IPS-11a (cell line): ENCODE measurements around the gene LAMA1.

Experiments used
- H3K4me3 ChIP-seq: one replicate; pipeline ENCODE4 v1.5.1; 2013; ENCODE audit warnings: low read depth, low read length, control low read depth

LAMA1 gene

GRCh38 chr18:7105943-7106342 lies 11.7 kb downstream of the LAMA1 start:
- no peak overlapping the region for H3K4me3 ChIP-seq

DNA sequence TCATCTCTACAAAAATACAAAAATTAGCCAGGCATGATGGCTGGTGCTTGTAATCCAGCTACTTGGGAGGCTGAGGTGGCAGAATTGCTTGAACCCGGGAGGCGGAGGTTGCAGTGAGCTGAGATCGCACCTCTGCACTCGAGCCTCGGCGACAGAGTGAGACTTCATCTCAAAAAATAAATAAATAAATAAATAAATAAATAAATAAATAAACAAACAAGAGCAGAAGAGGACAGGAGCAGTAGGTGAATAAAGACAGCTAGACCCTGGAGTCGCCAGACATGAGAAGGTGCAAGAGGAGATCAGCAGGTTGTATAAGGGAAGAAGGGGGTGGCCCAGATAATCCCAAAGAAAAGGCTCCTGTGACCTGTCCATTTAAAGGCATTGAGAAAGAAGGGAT lies 12.3 kb downstream of the LAMA1 start:
- no peak overlapping the region for H3K4me3 ChIP-seq

GRCh38 chr18:7104649-7105048 lies 12.9 kb downstream of the LAMA1 start:
- no peak overlapping the region for H3K4me3 ChIP-seq

DNA sequence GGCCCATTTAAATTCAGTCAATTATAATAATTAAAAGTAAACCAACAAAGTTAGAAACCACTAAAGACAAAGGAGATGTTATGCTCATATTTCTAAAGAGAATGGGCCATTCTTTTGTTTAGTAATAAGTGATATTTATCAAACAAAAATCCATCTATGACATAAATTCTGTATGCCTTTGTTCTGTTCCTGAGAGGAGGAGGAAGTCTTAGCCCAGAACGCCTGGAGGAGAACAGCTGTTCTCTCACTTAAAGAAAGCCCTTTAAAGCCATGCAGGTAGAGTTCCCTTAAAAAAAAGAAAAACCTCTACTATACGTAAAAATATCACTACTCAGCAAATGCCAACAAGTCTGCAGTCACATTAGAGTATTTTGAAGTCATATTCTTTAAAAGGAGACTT lies 15.5 kb downstream of the LAMA1 start:
- H3K4me3 ChIP-seq, result no peak overlapping the region

- H3K4me3 ChIP-seq, result no peak overlapping the region
Measured at GRCh38 chr18:7096838-7097237, 20.8 kb downstream of the LAMA1 start.

DNA sequence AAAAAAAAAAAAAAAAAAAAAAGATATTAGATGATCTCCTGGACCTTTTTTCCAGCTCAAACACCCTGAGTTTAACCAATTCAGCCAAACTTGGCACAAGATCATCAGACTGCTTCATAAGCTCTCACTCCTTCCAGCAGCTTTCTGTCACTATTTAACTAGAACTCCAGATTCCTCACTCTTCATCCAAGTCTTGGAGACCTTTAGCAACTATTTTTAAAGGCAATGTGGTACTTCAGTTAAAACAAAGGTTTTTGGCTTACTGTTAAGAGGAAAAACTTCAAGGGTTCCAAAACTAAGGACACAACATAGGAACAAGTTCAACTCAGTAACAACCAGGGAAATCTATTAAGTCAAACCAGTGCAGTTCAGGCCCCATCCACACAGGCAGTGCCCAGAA lies 23.2 kb downstream of the LAMA1 start:
- no peak overlapping the region for H3K4me3 ChIP-seq

GRCh38 chr18:7090771-7091170 lies 26.8 kb downstream of the LAMA1 start:
- no peak overlapping the region for H3K4me3 ChIP-seq

GRCh38 chr18:7089369-7089768 lies 28.2 kb downstream of the LAMA1 start:
- no peak overlapping the region for H3K4me3 ChIP-seq

GRCh38 chr18:7084080-7085065 lies 33.2 kb downstream of the LAMA1 start:
- no peak overlapping the region for H3K4me3 ChIP-seq

GRCh38 chr18:7082671-7083070 lies 34.9 kb downstream of the LAMA1 start:
- H3K4me3 ChIP-seq, result no peak overlapping the region

- no peak overlapping the region for H3K4me3 ChIP-seq
Measured at GRCh38 chr18:7079231-7079630, 38.4 kb downstream of the LAMA1 start.

- no peak overlapping the region for H3K4me3 ChIP-seq
Measured at GRCh38 chr18:7072593-7072992, 45.0 kb downstream of the LAMA1 start.

DNA sequence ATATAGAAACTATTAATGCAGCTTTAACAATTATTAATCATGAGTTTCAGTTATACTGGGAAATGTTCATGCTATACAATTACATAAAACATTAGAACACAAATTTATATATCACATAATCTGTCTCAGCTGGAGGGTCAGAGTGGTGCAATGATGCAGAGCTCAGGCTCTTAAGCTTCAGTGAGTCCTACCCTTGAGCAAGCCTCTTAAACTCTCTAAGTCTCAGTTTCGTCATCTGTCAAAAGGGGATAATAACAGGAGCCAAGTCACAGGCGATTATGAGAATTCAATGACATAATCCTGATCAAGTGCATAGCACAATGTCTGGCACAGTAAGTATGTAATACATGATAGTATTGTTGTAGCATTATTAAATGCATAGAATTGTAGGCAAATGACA lies 46.0 kb downstream of the LAMA1 start:
- no peak overlapping the region for H3K4me3 ChIP-seq

DNA sequence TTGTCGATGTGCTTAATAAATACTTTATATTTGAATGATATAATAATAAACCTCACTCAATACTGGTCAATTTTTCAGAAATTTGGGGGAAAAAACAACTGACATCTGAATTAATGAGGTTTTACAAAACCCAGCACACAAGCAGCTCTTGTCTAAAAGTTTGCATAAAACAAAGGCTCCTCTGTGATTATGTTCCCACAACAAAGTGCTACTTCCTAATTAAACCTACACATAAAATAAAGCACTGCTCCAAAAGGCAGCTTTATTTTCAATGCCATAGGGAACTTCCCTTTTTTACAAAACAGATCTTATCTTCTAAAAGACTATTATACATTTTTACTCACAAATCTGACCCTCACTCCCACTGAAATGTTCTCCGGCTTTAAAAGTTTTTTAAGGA lies 47.1 kb downstream of the LAMA1 start:
- no peak overlapping the region for H3K4me3 ChIP-seq

DNA sequence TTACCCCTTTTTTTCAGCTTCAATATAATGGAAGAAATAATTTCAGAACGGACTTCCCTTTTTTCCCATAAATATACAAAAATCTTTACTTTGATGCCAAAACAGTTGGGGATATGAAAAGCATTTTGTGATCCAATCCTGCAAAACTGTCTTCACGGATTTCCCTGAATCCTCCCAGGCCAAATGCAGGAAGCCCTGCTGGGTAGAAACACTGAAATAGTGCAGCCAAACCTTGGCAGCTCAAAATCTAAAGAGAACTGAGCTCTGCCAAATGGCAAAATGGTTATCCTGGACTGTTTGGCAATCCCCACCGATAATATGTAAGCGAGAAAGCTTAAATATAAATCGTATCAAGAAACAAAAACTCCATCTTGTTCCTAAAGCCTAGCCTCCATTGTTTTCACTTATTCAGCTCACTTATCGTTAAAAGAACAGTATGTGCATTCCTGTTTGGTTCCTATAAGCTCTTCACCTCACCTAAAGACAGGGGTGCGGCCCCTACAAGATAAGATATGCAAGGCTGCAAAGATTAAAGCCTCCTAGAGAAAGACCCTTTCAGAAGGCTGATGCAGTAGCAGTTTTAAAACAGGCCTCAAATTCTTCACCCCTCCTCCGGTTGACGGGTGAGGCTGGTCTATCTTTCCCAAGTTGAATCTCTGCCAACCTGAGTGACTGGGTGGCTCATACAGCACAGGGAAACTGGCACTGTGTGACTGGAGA lies 48.6 kb downstream of the LAMA1 start:
- no peak overlapping the region for H3K4me3 ChIP-seq

- H3K4me3 ChIP-seq, result no peak overlapping the region
Measured at GRCh38 chr18:7066965-7067555, 50.5 kb downstream of the LAMA1 start.

GRCh38 chr18:7065736-7066135 lies 51.9 kb downstream of the LAMA1 start:
- H3K4me3 ChIP-seq, result no peak overlapping the region

- no peak overlapping the region for H3K4me3 ChIP-seq
Measured at GRCh38 chr18:7064346-7064745, 53.3 kb downstream of the LAMA1 start.

DNA sequence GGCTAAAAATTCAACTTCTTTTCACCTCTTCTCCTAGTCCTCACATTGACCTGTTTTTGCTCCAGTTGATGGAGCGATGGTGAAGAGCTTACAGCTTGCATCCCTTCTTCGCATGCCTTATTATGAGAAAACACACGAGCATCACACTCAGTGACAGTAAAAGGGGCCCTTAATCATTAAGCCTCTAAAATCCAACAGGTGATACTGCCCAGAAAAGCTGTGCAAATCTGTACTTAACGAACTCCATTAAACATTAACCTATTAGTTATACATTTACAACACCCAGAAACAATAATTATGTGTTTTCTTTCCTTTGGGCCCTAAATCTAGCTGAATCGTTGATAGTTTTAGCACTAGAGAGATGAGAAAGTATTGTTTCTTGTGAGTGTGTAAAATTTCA lies 54.8 kb downstream of the LAMA1 start:
- no peak overlapping the region for H3K4me3 ChIP-seq

DNA sequence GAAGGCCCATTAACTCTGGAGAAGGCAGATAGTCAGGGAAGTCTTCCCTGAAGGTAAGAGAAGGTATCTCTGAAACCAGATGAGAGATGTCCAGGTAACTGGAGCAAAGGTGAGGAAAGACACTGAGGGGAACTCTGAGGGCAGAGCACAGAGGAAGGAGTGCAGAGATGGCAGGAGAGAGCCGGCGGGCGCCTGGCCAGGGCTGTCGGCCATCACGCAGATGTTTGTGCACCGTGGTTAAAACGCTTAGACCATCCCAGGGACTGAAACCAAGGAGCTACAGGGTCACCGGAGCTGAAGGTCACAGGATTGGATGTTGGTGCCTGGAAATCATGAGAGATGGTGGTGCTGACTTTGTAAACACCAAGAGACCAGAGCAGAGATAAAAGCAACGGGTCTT lies 55.4 kb downstream of the LAMA1 start:
- no peak overlapping the region for H3K4me3 ChIP-seq

DNA sequence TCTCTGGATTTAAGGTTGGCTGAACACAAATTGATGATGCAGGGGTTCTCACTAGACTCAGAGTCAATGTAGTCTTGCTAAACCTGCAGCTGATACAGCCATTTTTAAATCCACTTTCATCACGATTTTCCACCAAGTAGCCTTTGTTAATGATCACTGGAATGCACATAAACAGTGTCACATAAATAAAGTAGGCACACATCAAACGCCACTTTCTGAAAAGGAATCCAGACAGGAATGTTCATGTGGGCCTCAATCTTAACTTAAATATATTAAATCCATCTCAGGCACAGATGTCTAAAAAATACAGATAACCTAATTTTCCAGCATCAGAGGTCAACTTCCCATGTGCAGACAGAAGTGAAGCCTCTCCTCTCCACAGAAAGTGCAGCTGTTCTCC lies 58.3 kb downstream of the LAMA1 start:
- no peak overlapping the region for H3K4me3 ChIP-seq

DNA sequence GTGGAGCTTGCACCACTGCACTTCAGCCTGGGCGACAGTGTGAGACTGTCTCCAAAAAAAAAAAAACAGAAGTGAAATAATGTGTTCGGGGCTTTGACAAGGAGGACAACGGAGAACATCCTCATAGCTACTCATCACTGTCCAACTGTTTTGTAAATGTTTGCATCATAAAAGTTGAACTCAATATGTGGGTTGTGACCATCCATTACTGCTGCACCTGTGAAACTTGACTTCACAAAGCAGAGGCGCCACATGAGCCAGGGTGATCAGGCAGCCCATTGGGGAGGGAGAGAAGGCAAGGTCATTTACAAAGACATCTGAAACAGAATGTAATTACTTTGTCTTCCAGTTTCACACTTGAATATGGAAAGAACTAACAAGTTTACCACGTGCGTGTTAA lies 61.6 kb downstream of the LAMA1 start:
- no peak overlapping the region for H3K4me3 ChIP-seq
